ENCODE data around the gene BOK. TPM values are rescaled to one million over a fixed set of nuclear protein-coding genes. Genes with fewer than 3 reads are reported as not detected.

BOK gene
- total and polyA plus RNA-seq, 9 of the 15 experiments (the other 6 are each of a cell fraction or from before 2014, with no cell fraction given), result 0.03 to 3.3 (median 2.0) TPM; not detected in 1

DNA sequence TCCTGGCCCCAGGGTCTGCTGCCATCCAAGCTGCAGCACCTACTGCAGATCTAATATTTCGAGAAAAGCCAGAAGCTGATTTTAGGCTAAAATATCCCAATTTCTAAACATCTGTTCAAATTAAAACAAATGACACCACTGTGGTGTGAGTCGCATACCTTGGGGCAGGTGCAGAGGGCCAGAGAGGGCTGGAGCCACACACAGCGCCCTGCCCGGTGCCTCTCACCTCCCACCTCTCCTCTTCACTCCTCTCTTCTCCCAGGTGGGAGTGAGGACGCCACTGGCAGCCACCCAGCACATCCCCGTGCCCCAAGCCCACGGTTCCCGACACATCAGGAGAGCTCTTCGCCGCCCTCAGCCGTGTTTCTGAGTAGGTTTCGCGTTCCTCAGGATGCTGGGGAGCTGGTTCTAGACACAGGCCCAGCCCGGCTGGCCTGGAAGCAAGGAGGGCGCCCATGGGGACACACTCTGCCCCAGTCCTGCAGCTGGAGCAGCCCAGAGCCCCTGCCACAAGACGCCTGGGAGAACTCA, 57.0 kb downstream of the BOK start:
- Histone ChIP-seq H3K27ac (ENCODE audit: extremely low read depth, low read depth, low read length) (no peak overlapping the region), H3K4me1 (replicated peaks in 1 of 2; ENCODE audit: control insufficient read depth in 2 of 2, insufficient read depth in 2 of 2, low read length in 2 of 2) (peaks cover 7 to 26% of the 10 kb centered on the region in 2 experiments; a peak in 4 of 5 replicates), H3K36me3 (ENCODE audit: control insufficient read depth, insufficient read depth, low read length) (peaks cover 33% of the 10 kb centered on the region; the same call in 2 of the 3 replicates), H3K27me3 (ENCODE audit: control insufficient read depth in 2 of 2, insufficient read depth in 2 of 2, low read length in 2 of 2) (no peaks in the 10 kb centered on the region), H3K79me2 (ENCODE audit: control insufficient read depth, insufficient read depth, low read length) (peaks cover 61% of the 10 kb centered on the region), H2AFZ (ENCODE audit: low read depth, low read length) (no peak overlapping the region), H3K4me2 (ENCODE audit: insufficient read depth, low read length) (no peak overlapping the region), H3K9ac (ENCODE audit: insufficient read depth in 1 of 2, low read depth in 2 of 2, low read length in 2 of 2) (peak overlapping the region in 1 of 2 experiments; percentile 79; a peak in 2 of 4 replicates), H4K20me1 (replicated peaks; ENCODE audit: control insufficient read depth, insufficient read depth, low read length) (peaks cover 8% of the 10 kb centered on the region; the same call in 1 of the 2 replicates), H3K9me1 (ENCODE audit: control insufficient read depth, insufficient read depth, low read length) (no peaks in the 10 kb centered on the region), H3K9me3 (replicated peaks; ENCODE audit: control insufficient read depth, insufficient read depth, low read depth, low read length) (no peaks in the 10 kb centered on the region), H3K4me3 (no peak overlapping the region)
- in situ Hi-C loops (cut with MboI) (no loop called here), intact Hi-C loops (cut with micrococcal nuclease) (no loop called here)
- no peak for ATAC-seq
- DNase-seq (ENCODE audit: extremely low read depth in 1 of 4, low spot score in 3 of 4), result no peak
- BruUV-seq (replicated peaks), result no TSS peak
- CTCF ChIA-PET (ENCODE audit: low intra/inter-chr PET ratio), result no interaction called here
- POLR2A ChIA-PET, result interaction anchor here (0.5 to 0.9 kb wide), 2 partner anchors 22 to 38 kb away, joined by 3 read pairs; partner anchors contain the start of gene ATG4B
- 97% methylated on average over 7 of the region's 16 CpGs for WGBS (ENCODE audit: insufficient coverage, low coverage, missing lambda C conversion rate)
- no peak for FAIRE-seq
- TF ChIP-seq, protein P1, sequence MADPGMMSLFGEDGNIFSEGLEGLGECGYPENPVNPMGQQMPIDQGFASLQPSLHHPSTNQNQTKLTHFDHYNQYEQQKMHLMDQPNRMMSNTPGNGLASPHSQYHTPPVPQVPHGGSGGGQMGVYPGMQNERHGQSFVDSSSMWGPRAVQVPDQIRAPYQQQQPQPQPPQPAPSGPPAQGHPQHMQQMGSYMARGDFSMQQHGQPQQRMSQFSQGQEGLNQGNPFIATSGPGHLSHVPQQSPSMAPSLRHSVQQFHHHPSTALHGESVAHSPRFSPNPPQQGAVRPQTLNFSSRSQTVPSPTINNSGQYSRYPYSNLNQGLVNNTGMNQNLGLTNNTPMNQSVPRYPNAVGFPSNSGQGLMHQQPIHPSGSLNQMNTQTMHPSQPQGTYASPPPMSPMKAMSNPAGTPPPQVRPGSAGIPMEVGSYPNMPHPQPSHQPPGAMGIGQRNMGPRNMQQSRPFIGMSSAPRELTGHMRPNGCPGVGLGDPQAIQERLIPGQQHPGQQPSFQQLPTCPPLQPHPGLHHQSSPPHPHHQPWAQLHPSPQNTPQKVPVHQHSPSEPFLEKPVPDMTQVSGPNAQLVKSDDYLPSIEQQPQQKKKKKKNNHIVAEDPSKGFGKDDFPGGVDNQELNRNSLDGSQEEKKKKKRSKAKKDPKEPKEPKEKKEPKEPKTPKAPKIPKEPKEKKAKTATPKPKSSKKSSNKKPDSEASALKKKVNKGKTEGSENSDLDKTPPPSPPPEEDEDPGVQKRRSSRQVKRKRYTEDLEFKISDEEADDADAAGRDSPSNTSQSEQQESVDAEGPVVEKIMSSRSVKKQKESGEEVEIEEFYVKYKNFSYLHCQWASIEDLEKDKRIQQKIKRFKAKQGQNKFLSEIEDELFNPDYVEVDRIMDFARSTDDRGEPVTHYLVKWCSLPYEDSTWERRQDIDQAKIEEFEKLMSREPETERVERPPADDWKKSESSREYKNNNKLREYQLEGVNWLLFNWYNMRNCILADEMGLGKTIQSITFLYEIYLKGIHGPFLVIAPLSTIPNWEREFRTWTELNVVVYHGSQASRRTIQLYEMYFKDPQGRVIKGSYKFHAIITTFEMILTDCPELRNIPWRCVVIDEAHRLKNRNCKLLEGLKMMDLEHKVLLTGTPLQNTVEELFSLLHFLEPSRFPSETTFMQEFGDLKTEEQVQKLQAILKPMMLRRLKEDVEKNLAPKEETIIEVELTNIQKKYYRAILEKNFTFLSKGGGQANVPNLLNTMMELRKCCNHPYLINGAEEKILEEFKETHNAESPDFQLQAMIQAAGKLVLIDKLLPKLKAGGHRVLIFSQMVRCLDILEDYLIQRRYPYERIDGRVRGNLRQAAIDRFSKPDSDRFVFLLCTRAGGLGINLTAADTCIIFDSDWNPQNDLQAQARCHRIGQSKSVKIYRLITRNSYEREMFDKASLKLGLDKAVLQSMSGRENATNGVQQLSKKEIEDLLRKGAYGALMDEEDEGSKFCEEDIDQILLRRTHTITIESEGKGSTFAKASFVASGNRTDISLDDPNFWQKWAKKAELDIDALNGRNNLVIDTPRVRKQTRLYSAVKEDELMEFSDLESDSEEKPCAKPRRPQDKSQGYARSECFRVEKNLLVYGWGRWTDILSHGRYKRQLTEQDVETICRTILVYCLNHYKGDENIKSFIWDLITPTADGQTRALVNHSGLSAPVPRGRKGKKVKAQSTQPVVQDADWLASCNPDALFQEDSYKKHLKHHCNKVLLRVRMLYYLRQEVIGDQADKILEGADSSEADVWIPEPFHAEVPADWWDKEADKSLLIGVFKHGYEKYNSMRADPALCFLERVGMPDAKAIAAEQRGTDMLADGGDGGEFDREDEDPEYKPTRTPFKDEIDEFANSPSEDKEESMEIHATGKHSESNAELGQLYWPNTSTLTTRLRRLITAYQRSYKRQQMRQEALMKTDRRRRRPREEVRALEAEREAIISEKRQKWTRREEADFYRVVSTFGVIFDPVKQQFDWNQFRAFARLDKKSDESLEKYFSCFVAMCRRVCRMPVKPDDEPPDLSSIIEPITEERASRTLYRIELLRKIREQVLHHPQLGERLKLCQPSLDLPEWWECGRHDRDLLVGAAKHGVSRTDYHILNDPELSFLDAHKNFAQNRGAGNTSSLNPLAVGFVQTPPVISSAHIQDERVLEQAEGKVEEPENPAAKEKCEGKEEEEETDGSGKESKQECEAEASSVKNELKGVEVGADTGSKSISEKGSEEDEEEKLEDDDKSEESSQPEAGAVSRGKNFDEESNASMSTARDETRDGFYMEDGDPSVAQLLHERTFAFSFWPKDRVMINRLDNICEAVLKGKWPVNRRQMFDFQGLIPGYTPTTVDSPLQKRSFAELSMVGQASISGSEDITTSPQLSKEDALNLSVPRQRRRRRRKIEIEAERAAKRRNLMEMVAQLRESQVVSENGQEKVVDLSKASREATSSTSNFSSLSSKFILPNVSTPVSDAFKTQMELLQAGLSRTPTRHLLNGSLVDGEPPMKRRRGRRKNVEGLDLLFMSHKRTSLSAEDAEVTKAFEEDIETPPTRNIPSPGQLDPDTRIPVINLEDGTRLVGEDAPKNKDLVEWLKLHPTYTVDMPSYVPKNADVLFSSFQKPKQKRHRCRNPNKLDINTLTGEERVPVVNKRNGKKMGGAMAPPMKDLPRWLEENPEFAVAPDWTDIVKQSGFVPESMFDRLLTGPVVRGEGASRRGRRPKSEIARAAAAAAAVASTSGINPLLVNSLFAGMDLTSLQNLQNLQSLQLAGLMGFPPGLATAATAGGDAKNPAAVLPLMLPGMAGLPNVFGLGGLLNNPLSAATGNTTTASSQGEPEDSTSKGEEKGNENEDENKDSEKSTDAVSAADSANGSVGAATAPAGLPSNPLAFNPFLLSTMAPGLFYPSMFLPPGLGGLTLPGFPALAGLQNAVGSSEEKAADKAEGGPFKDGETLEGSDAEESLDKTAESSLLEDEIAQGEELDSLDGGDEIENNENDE (IDR thresholded peaks at IDR 0.05; ENCODE audit: low read depth, low read length), result no peak
- no peak for TF ChIP-seq MAFF (IDR thresholded peaks at IDR 0.05; ENCODE audit: low read length)
- no peak for TF ChIP-seq SRSF7 (optimal IDR thresholded peaks at IDR 0.05; ENCODE audit: low read depth, low read length)
- no peak for TF ChIP-seq WHSC1 (IDR thresholded peaks at IDR 0.05; ENCODE audit: low read length)
- TF ChIP-seq, protein P2, sequence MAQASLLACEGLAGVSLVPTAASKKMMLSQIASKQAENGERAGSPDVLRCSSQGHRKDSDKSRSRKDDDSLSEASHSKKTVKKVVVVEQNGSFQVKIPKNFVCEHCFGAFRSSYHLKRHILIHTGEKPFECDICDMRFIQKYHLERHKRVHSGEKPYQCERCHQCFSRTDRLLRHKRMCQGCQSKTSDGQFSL (CRISPR knock-in tag; IDR thresholded peaks at IDR 0.05), result no peak
- TF ChIP-seq, protein P2 (tag; IDR thresholded peaks at IDR 0.05), result no peak
- TF ChIP-seq NR3C1 (CRISPR knock-in tag; IDR thresholded peaks at IDR 0.05), result no peak
- TF ChIP-seq POLR2A (conservative IDR thresholded peaks at IDR 0.05), result no peak
- TF ChIP-seq NELFE (IDR thresholded peaks at IDR 0.05; ENCODE audit: insufficient read depth, insufficient read length), result no peak
- no peak for TF ChIP-seq ZBTB8A (IDR thresholded peaks at IDR 0.05; ENCODE audit: partially characterized antibody)
- TF ChIP-seq CBX5 (IDR thresholded peaks at IDR 0.05; ENCODE audit: borderline replicate concordance, low read depth), result no peak
- TF ChIP-seq ATF7 (IDR thresholded peaks at IDR 0.05), result no peak

All from K562 (cell line).